Bronchial epithelial cell (primary cell): Measurements from ENCODE around the gene SULF2. TPM values are rescaled to one million over a fixed set of nuclear protein-coding genes. Genes with fewer than 3 reads are reported as not detected.

Experiments
- DNase-seq: peaks from one replicate; pipeline ENCODE4 v3.0.0-alpha.2; 2010; ENCODE audit warnings: low read depth
- FAIRE-seq: peaks from 2 replicates; lab custom pipeline; 2011; peaks lifted over from hg19 to GRCh38; lab: Jason Lieb, UNC
- H3K27me3 ChIP-seq: 2 replicates; pipeline ENCODE4 v1.5.1; 2011; ENCODE audit warnings: low read length; ENCODE audit not compliant: control insufficient read depth, insufficient read depth
- H3K36me3 ChIP-seq: 2 replicates; pipeline ENCODE4 v1.5.1; 2011; ENCODE audit warnings: low read length; ENCODE audit not compliant: control insufficient read depth, insufficient read depth
- H3K4me3 ChIP-seq: 2 replicates; pipeline ENCODE4 v1.5.1; 2011; ENCODE audit warnings: mild to moderate bottlenecking, low read depth, low read length, control low read depth
- CTCF ChIP-seq: IDR thresholded peaks from 2 replicates; pipeline ENCODE4 v1.5.1; 2011; ENCODE audit warnings: mild to moderate bottlenecking, moderate library complexity, low read length, control low read depth, inconsistent platforms; ENCODE audit not compliant: insufficient read depth, severe bottlenecking
- total RNA-seq: library from RNA; depleted of rRNA; stranded (reverse); fragments of >200 nt; gene quantifications from 2 replicates; pipeline ENCODE4 v1.2.1, GENCODE V29; 2014

SULF2 gene
- total RNA-seq, 1 donor from 2014 or later, result 31.6 TPM

- H3K36me3 ChIP-seq, result peaks cover 17% of the 10 kb centered on the region
- no peaks in the 10 kb centered on the region for H3K27me3 ChIP-seq
- DNase-seq, result peak; percentile 84
- peak; percentile 23 for FAIRE-seq
- H3K4me3 ChIP-seq, result no peak overlapping the region
- peak; percentile 35 for TF ChIP-seq CTCF
These were observed 119.9 kb downstream of the SULF2 start for GRCh38 chr20:47665221-47665991.

- H3K4me3 ChIP-seq, result no peak overlapping the region
- no peaks in the 10 kb centered on the region for H3K27me3 ChIP-seq
- no peak for DNase-seq
- H3K36me3 ChIP-seq, result peaks cover 17% of the 10 kb centered on the region
- no peak for TF ChIP-seq CTCF
- FAIRE-seq, result no peak
These were observed 120.5 kb downstream of the SULF2 start for GRCh38 chr20:47664744-47665143.

GRCh38 chr20:47664068-47664437 is 121.2 kb downstream of the SULF2 start:
- FAIRE-seq (no peak), DNase-seq (no peak)
- H3K4me3 ChIP-seq, result no peak overlapping the region
- TF ChIP-seq CTCF, result no peak
- H3K36me3 ChIP-seq, result peaks cover 17% of the 10 kb centered on the region
- no peaks in the 10 kb centered on the region for H3K27me3 ChIP-seq

- TF ChIP-seq CTCF, result peak; percentile 97
- no peak for FAIRE-seq
- Histone ChIP-seq H3K36me3 (peaks cover 18% of the 10 kb centered on the region), H3K27me3 (no peaks in the 10 kb centered on the region), H3K4me3 (no peak overlapping the region)
- DNase-seq, result peak; percentile 61
These were observed 121.8 kb downstream of the SULF2 start for GRCh38 chr20:47663354-47664067.

- H3K36me3 ChIP-seq, result peaks cover 18% of the 10 kb centered on the region
- TF ChIP-seq CTCF, result no peak
- no peaks in the 10 kb centered on the region for H3K27me3 ChIP-seq
- FAIRE-seq (no peak), DNase-seq (no peak)
- H3K4me3 ChIP-seq, result no peak overlapping the region
These were observed 122.6 kb downstream of the SULF2 start for GRCh38 chr20:47662483-47663353.
